ENCODE results near the gene SMS. TPM values are rescaled to one million over a fixed set of nuclear protein-coding genes. Genes with fewer than 3 reads are reported as not detected.

SMS gene
- total RNA-seq, 4 donors from 2014 or later = 44.6 to 74.3 (median 49.1) TPM

- TF ChIP-seq CTCF (IDR thresholded peaks at IDR 0.05; ENCODE audit: low read depth) = no peak
Observed at GRCh38 chrX:21960569-21961541, 20.3 kb downstream of the SMS start.

GRCh38 chrX:21962361-21962760, 21.9 kb downstream of the SMS start:
- TF ChIP-seq CTCF (IDR thresholded peaks at IDR 0.05; ENCODE audit: low read depth) = no peak

GRCh38 chrX:21963269-21963668, 22.8 kb downstream of the SMS start:
- TF ChIP-seq CTCF (IDR thresholded peaks at IDR 0.05; ENCODE audit: low read depth) = no peak

- no peak for TF ChIP-seq CTCF (IDR thresholded peaks at IDR 0.05; ENCODE audit: low read depth)
Observed at GRCh38 chrX:21963731-21964405, 23.4 kb downstream of the SMS start.

- no peak for TF ChIP-seq CTCF (IDR thresholded peaks at IDR 0.05; ENCODE audit: low read depth)
Observed at GRCh38 chrX:21966866-21967265, 26.4 kb downstream of the SMS start.

- TF ChIP-seq CTCF (IDR thresholded peaks at IDR 0.05; ENCODE audit: low read depth) = no peak
Observed at GRCh38 chrX:21968333-21968732, 27.8 kb downstream of the SMS start.

GRCh38 chrX:21970326-21970725, 29.8 kb downstream of the SMS start:
- TF ChIP-seq CTCF (IDR thresholded peaks at IDR 0.05; ENCODE audit: low read depth) = no peak
